ENCODE measurements around the gene MYOF. TPM values are rescaled to one million over a fixed set of nuclear protein-coding genes. Genes with fewer than 3 reads are reported as not detected.

MYOF gene
- total RNA-seq, 4 donors from 2014 or later: 41.2 to 114 (median 86.9) TPM

DNA sequence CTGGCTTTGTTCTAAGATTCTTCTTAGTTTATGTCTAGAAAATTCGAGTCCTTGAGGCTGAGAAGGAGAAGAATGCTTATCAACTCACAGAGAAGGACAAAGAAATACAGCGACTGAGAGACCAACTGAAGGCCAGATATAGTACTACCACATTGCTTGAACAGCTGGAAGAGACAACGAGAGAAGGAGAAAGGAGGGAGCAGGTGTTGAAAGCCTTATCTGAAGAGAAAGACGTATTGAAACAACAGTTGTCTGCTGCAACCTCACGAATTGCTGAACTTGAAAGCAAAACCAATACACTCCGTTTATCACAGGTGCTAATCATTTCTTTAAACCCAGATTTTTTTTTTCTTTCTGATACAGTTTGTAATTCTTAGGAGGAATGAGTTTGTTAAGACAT, 20.9 kb upstream of the MYOF start:
- Histone ChIP-seq H3K9me3 (no peaks in the 10 kb centered on the region), H3K4me3 (no peak overlapping the region), H3K4me1 (no peaks in the 10 kb centered on the region), H3K36me3 (no peaks in the 10 kb centered on the region), H3K27me3 (no peaks in the 10 kb centered on the region), H3K27ac (no peak overlapping the region)
- TF ChIP-seq POLR2A (IDR thresholded peaks at IDR 0.05): no peak
- TF ChIP-seq, protein P1, sequence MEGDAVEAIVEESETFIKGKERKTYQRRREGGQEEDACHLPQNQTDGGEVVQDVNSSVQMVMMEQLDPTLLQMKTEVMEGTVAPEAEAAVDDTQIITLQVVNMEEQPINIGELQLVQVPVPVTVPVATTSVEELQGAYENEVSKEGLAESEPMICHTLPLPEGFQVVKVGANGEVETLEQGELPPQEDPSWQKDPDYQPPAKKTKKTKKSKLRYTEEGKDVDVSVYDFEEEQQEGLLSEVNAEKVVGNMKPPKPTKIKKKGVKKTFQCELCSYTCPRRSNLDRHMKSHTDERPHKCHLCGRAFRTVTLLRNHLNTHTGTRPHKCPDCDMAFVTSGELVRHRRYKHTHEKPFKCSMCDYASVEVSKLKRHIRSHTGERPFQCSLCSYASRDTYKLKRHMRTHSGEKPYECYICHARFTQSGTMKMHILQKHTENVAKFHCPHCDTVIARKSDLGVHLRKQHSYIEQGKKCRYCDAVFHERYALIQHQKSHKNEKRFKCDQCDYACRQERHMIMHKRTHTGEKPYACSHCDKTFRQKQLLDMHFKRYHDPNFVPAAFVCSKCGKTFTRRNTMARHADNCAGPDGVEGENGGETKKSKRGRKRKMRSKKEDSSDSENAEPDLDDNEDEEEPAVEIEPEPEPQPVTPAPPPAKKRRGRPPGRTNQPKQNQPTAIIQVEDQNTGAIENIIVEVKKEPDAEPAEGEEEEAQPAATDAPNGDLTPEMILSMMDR (IDR thresholded peaks at IDR 0.05): no peak
- intact Hi-C loops (cut with DNase I; ENCODE audit: low total_unique reads): no loop called here
- no peak for DNase-seq

DNA sequence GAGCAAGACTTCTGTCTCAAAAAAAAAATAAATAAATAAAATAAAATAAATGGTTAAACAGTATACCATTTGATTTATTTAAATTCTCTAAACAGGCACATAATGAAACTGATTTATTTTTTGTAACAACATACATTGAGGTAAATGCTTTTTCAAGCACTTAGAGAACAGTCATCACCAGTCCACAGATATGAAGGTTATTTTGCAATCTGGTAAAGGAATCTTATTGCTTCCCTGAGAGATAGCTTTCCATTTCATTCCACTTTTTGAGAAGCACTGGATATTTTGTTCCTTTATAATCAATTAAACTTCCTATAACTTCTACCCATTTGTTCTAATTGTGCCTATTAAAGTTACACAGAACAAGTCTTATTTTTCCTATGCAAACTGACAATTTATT, 19.5 kb upstream of the MYOF start:
- intact Hi-C loops (cut with DNase I; ENCODE audit: low total_unique reads): no loop called here
- TF ChIP-seq POLR2A (IDR thresholded peaks at IDR 0.05): no peak
- TF ChIP-seq, protein P1 (IDR thresholded peaks at IDR 0.05): no peak
- H3K36me3 ChIP-seq: no peaks in the 10 kb centered on the region
- no peak for DNase-seq
- H3K9me3 ChIP-seq: no peaks in the 10 kb centered on the region
- H3K4me3 ChIP-seq: no peak overlapping the region
- H3K4me1 ChIP-seq: no peaks in the 10 kb centered on the region
- no peak overlapping the region for H3K27ac ChIP-seq
- H3K27me3 ChIP-seq: no peaks in the 10 kb centered on the region

DNA sequence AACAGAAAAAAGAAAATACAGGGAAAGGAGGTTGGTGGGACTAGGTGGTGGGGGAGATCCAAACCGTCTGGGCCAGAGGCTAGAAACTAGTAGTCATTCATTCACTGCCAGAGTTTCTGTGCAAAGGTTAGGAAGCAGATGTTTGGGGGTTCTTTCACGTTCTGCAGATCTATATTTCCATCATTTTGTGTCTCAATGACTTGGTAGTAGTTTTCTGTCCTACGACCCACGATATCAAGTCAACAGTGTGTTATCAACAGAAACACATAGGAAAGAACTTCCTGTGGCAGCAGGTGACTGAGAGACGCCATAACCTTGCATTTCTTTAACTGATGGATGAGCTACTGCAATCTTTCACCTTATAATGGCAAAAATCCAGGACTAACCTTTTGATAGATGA, 16.0 kb upstream of the MYOF start:
- TF ChIP-seq, protein P1 (IDR thresholded peaks at IDR 0.05): no peak
- no peak for TF ChIP-seq POLR2A (IDR thresholded peaks at IDR 0.05)
- DNase-seq: no peak
- Histone ChIP-seq H3K36me3 (no peaks in the 10 kb centered on the region), H3K9me3 (no peaks in the 10 kb centered on the region), H3K4me1 (peaks cover 0 to 5% of the 10 kb centered on the region in 2 donors), H3K27me3 (no peaks in the 10 kb centered on the region), H3K4me3 (no peak overlapping the region), H3K27ac (no peak overlapping the region)
- intact Hi-C loops (cut with DNase I; ENCODE audit: low total_unique reads): no loop called here

DNA sequence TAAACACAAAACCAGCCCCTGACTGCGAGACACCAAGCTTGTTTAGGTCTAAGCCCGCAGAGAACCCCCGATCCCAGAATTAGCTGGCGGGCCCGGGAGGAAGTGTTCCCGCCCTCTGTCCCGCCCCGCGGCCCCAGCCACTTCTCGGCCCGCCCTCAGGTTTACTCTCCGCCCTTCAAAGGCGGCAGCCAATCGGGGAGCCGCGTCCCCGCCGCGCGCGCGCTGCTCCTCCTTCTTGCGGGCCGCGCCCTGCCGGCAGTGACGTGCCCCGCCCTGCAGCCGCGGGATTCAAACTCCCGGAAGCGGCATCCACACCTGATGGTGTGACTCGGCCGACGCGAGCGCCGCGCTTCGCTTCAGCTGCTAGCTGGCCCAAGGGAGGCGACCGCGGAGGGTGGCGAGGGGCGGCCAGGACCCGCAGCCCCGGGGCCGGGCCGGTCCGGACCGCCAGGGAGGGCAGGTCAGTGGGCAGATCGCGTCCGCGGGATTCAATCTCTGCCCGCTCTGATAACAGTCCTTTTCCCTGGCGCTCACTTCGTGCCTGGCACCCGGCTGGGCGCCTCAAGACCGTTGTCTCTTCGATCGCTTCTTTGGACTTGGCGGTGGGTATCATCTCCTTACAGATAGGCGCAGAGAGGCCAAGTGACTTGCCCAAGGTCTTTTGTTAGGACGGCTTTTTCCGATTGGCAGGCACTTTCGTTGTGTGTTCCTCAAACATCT, 14.3 kb upstream of the MYOF start, which contains the start of gene CEP55:
Gene CEP55 (plus strand): TSS at position 291 of the 720 bp plus-strand sequence. CDS start 3,440 bp downstream, outside the sequence.
- intact Hi-C loops (cut with DNase I; ENCODE audit: low total_unique reads): no loop called here
- TF ChIP-seq POLR2A (IDR thresholded peaks at IDR 0.05): peak; percentile 29 to 38
- TF ChIP-seq, protein P1 (IDR thresholded peaks at IDR 0.05): no peak

DNA sequence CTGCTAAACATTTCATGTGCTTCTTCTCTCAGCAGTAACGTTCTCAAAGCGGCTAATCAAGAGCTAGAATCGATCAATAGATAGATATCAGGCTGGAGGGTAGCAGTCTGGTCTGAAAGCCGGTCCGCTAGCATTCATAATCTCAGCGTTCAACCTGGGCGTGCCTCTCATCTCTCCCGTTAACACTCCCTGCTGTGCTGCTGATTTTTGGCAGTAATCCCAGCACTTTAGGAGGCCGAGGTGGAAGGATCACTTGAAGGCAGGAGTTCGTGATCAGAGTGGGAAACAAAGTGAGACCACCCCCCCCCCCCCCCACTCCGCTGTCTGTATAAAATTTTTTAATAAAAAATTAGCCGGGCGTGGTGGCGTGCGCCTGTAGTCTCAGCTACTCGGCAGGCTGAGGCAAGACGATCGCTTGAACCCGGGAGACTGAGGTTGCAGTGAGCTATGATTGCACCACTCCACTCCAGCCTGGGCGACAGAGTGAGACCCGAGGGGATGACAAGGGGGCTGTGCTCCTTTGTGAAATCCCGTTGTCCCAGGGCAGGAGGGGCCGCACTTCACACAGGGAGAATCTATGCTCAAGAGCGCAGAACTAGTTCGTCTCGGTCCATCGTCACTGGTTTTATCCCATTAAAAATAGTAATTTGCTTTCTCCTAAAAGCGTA, 13.7 kb upstream of the MYOF start:
- Histone ChIP-seq H3K4me3 (peak overlapping the region; percentile 51 to 63), H3K9me3 (no peaks in the 10 kb centered on the region), H3K4me1 (peaks cover 0 to 5% of the 10 kb centered on the region in 2 donors), H3K27ac (peak overlapping the region; percentile 58 to 66), H3K36me3 (no peaks in the 10 kb centered on the region), H3K27me3 (no peaks in the 10 kb centered on the region)
- DNase-seq: peak in 1 of 2 donors; percentile 28
- intact Hi-C loops (cut with DNase I; ENCODE audit: low total_unique reads): no loop called here
- no peak for TF ChIP-seq POLR2A (IDR thresholded peaks at IDR 0.05)
- TF ChIP-seq, protein P1 (IDR thresholded peaks at IDR 0.05): no peak

More for the DNA sequence above, 14.3 kb upstream of the MYOF start, which contains the start of gene CEP55:
- H3K27ac ChIP-seq: peak within 1 kb of the TSS; percentile 58 to 66
- H3K36me3 ChIP-seq: no peaks in the 10 kb centered on the region
- H3K4me1 ChIP-seq: peaks cover 0 to 5% of the 10 kb centered on the region in 2 donors
- no peaks in the 10 kb centered on the region for H3K9me3 ChIP-seq
- no peaks in the 10 kb centered on the region for H3K27me3 ChIP-seq
- peak; percentile 90 to 95 for DNase-seq
- peak within 1 kb of the TSS; percentile 51 to 63 for H3K4me3 ChIP-seq
